ENCODE results near the gene IGSF8.
"Not testable (repeated sequence)": the region's sequence is repeated elsewhere in the genome, so short reads cannot be mapped to it uniquely, and the experiment has no call there.

The IGSF8 gene

DNA sequence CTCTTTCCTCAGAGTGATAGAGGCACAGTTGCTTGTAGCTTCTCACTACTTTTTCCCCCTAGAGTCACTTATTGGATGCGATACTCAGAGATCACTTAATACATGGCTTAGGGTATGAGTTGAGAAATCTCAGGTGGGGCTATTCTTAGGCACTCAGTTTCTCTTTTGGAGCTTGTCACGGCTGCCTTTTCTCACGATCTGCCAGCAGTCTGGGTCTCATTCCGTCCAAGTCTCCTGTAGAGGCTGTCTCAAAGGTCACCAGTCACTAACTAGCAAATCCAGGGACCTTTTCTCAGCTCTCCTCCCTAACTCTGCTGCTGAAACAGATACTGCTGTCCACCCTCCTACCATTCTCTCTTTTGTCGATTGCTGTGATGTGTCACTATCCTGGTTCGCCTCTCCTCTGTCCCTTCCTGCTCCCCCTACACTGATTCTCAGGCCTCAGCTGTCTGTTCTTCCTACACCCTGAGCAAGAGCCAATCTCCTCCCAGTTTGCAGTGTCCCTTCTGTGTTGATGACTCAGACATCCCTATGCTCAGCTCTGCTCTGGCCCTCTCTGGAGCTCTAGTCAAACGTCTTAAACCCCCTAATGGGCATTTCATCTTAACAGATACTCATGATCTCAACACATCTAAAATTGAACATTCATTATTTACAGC is 29.6 kb upstream of the IGSF8 start:
- Histone ChIP-seq H3K36me3 (ENCODE audit: control insufficient read depth, insufficient read depth, low read length) (no peaks in the 10 kb centered on the region), H3K27me3 (replicated peaks; ENCODE audit: control insufficient read depth, insufficient read depth, low read length, poor library complexity, severe bottlenecking) (no peaks in the 10 kb centered on the region), H3K4me3 (ENCODE audit: insufficient read depth, low read depth, low read length, poor library complexity, severe bottlenecking) (no peak overlapping the region), H3K27ac (ENCODE audit: insufficient read depth, low read length, poor library complexity, severe bottlenecking) (no peak overlapping the region), H3K9me3 (ENCODE audit: control insufficient read depth, low read length) (no peaks in the 10 kb centered on the region), H3K4me1 (ENCODE audit: control insufficient read depth, insufficient read depth, low read length, poor library complexity, severe bottlenecking) (no peaks in the 10 kb centered on the region)
- no peak for DNase-seq

DNA sequence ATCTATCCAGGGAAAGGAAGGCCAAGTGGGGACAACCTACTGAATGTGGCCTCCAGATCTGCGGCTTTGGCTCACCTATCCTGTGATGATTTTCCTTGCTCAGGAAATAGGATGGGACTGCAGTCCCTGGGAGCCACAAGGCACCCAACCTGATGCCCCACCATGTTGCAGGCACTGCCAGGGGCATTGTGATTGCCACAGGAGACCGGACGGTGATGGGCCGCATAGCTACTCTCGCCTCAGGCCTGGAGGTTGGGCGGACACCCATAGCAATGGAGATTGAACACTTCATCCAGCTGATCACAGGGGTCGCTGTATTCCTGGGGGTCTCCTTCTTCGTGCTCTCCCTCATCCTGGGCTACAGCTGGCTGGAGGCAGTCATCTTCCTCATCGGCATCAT is 29.0 kb upstream of the IGSF8 start:
- no peaks in the 10 kb centered on the region for H3K4me1 ChIP-seq (ENCODE audit: control insufficient read depth, insufficient read depth, low read length, poor library complexity, severe bottlenecking)

DNA sequence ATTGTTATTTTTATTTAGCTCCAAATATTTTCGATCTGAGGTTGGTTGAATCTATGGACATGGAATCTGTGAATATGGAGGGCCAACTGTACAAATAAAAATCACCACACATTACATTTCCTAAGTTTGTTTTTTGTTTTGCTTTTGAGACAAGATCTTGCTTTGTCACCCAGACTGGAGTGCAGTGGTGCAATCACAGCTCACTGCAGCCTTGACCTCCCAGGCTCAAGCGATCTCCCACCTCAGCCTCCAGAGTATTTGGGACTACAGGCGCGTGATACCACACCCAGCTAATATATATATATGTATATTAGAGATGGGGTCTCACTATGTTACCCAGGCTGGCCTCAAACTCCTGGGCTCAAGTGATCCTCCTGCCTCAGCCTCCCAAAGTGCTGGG is 27.9 kb upstream of the IGSF8 start:
- H3K27ac ChIP-seq (ENCODE audit: insufficient read depth, low read length, poor library complexity, severe bottlenecking); H3K27me3 ChIP-seq (replicated peaks; ENCODE audit: control insufficient read depth, insufficient read depth, low read length, poor library complexity, severe bottlenecking); H3K4me1 ChIP-seq (ENCODE audit: control insufficient read depth, insufficient read depth, low read length, poor library complexity, severe bottlenecking); DNase-seq; H3K9me3 ChIP-seq (ENCODE audit: control insufficient read depth, low read length); H3K4me3 ChIP-seq (ENCODE audit: insufficient read depth, low read depth, low read length, poor library complexity, severe bottlenecking); H3K36me3 ChIP-seq (ENCODE audit: control insufficient read depth, insufficient read depth, low read length): not testable (repeated sequence)

More for the DNA sequence above, 29.0 kb upstream of the IGSF8 start:
- no peaks in the 10 kb centered on the region for H3K27me3 ChIP-seq (replicated peaks; ENCODE audit: control insufficient read depth, insufficient read depth, low read length, poor library complexity, severe bottlenecking)
- no peaks in the 10 kb centered on the region for H3K36me3 ChIP-seq (ENCODE audit: control insufficient read depth, insufficient read depth, low read length)
- DNase-seq, result no peak
- H3K9me3 ChIP-seq (ENCODE audit: control insufficient read depth, low read length), result no peaks in the 10 kb centered on the region
- no peak overlapping the region for H3K4me3 ChIP-seq (ENCODE audit: insufficient read depth, low read depth, low read length, poor library complexity, severe bottlenecking)
- H3K27ac ChIP-seq (ENCODE audit: insufficient read depth, low read length, poor library complexity, severe bottlenecking), result no peak overlapping the region

GRCh38 chr1:160125746-160126145 is 27.3 kb upstream of the IGSF8 start:
- Histone ChIP-seq H3K9me3 (ENCODE audit: control insufficient read depth, low read length) (no peaks in the 10 kb centered on the region), H3K4me3 (ENCODE audit: insufficient read depth, low read depth, low read length, poor library complexity, severe bottlenecking) (no peak overlapping the region), H3K4me1 (ENCODE audit: control insufficient read depth, insufficient read depth, low read length, poor library complexity, severe bottlenecking) (no peaks in the 10 kb centered on the region), H3K27ac (ENCODE audit: insufficient read depth, low read length, poor library complexity, severe bottlenecking) (no peak overlapping the region), H3K27me3 (replicated peaks; ENCODE audit: control insufficient read depth, insufficient read depth, low read length, poor library complexity, severe bottlenecking) (no peaks in the 10 kb centered on the region), H3K36me3 (ENCODE audit: control insufficient read depth, insufficient read depth, low read length) (no peaks in the 10 kb centered on the region)
- DNase-seq, result no peak

DNA sequence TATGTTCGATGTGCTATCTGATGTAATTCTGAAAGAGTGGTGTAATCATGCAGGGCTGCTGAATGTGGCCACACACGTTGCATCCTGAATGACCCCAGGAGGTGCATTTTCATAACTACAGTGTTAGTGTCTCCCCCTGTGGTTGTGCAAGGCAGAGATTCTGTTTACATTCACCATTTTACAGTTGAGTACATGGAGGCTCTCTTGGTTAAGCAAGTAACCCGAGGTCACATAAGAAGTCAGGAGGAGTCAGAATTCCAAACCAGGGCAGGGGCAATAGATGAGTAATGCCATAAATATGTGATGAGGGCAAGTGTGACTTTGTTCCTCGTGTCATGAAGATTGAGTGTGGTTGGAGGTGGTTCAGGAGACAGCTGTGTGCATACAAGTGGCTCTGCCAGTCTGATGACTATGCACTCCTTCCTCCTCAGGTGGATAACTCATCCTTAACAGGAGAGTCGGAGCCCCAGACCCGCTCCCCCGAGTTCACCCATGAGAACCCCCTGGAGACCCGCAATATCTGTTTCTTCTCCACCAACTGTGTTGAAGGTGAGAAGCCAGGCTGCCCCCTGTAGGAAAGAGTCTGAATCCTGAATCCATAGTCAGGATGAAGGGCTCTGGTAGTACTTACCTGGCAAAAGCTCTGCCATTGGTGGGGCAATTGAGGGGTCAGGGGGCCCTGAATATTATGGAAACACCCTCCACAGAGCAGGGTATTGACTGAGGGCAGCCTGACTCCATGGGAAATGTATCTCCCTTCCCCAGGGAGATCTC is 26.5 kb upstream of the IGSF8 start:
- Histone ChIP-seq H3K9me3 (ENCODE audit: control insufficient read depth, low read length) (no peaks in the 10 kb centered on the region), H3K4me1 (ENCODE audit: control insufficient read depth, insufficient read depth, low read length, poor library complexity, severe bottlenecking) (no peaks in the 10 kb centered on the region), H3K4me3 (ENCODE audit: insufficient read depth, low read depth, low read length, poor library complexity, severe bottlenecking) (no peak overlapping the region), H3K36me3 (ENCODE audit: control insufficient read depth, insufficient read depth, low read length) (no peaks in the 10 kb centered on the region), H3K27me3 (replicated peaks; ENCODE audit: control insufficient read depth, insufficient read depth, low read length, poor library complexity, severe bottlenecking) (no peaks in the 10 kb centered on the region), H3K27ac (ENCODE audit: insufficient read depth, low read length, poor library complexity, severe bottlenecking) (no peak overlapping the region)
- DNase-seq, result no peak

DNA sequence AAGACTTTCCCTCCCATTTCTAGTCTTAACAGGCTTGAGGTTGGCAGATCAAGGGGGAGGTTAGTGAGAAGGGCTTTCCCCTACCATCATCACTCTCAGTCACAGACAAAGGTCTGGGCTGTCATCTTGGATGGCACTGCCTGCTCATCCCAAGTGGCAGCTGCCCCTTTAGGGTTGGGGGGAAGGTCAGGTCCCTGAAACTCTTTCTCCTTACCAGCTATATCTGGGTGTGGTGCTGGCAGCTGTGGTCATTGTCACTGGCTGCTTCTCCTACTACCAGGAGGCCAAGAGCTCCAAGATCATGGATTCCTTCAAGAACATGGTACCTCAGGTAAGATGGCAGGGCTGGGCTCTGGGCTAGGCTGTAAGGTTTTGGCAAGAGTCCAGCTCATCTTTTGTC is 25.3 kb upstream of the IGSF8 start:
- no peaks in the 10 kb centered on the region for H3K36me3 ChIP-seq (ENCODE audit: control insufficient read depth, insufficient read depth, low read length)
- no peaks in the 10 kb centered on the region for H3K9me3 ChIP-seq (ENCODE audit: control insufficient read depth, low read length)
- no peak for DNase-seq
- H3K4me3 ChIP-seq (ENCODE audit: insufficient read depth, low read depth, low read length, poor library complexity, severe bottlenecking), result no peak overlapping the region
- H3K27me3 ChIP-seq (replicated peaks; ENCODE audit: control insufficient read depth, insufficient read depth, low read length, poor library complexity, severe bottlenecking), result no peaks in the 10 kb centered on the region
- no peaks in the 10 kb centered on the region for H3K4me1 ChIP-seq (ENCODE audit: control insufficient read depth, insufficient read depth, low read length, poor library complexity, severe bottlenecking)
- no peak overlapping the region for H3K27ac ChIP-seq (ENCODE audit: insufficient read depth, low read length, poor library complexity, severe bottlenecking)

GRCh38 chr1:160122978-160123495 is 24.6 kb upstream of the IGSF8 start:
- no peak for DNase-seq
- H3K9me3 ChIP-seq (ENCODE audit: control insufficient read depth, low read length), result no peaks in the 10 kb centered on the region
- H3K4me3 ChIP-seq (ENCODE audit: insufficient read depth, low read depth, low read length, poor library complexity, severe bottlenecking), result no peak overlapping the region
- no peak overlapping the region for H3K27ac ChIP-seq (ENCODE audit: insufficient read depth, low read length, poor library complexity, severe bottlenecking)
- no peaks in the 10 kb centered on the region for H3K36me3 ChIP-seq (ENCODE audit: control insufficient read depth, insufficient read depth, low read length)
- H3K27me3 ChIP-seq (replicated peaks; ENCODE audit: control insufficient read depth, insufficient read depth, low read length, poor library complexity, severe bottlenecking), result no peaks in the 10 kb centered on the region
- no peaks in the 10 kb centered on the region for H3K4me1 ChIP-seq (ENCODE audit: control insufficient read depth, insufficient read depth, low read length, poor library complexity, severe bottlenecking)

DNA sequence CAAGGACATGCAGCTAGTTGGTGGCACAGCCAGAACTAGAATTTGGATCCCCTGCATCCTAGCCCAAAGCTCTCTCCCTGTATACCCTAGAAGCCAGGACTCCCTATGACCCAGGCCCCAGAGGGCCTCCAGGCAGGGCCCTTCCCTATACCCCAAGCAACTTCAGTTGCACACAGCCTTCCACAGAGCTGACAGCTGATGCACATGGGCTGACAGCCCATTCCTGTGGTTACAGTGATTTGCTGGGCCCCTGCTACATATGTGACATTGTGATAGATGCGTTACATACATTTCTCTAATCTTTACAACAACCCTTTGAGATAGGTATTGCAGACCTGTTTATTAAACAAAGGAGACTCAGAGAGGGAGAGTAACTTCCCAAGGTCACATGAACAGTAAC is 23.0 kb upstream of the IGSF8 start:
- Histone ChIP-seq H3K9me3 (ENCODE audit: control insufficient read depth, low read length) (no peaks in the 10 kb centered on the region), H3K36me3 (ENCODE audit: control insufficient read depth, insufficient read depth, low read length) (no peaks in the 10 kb centered on the region), H3K27ac (ENCODE audit: insufficient read depth, low read length, poor library complexity, severe bottlenecking) (no peak overlapping the region), H3K27me3 (replicated peaks; ENCODE audit: control insufficient read depth, insufficient read depth, low read length, poor library complexity, severe bottlenecking) (no peaks in the 10 kb centered on the region), H3K4me3 (ENCODE audit: insufficient read depth, low read depth, low read length, poor library complexity, severe bottlenecking) (no peak overlapping the region), H3K4me1 (ENCODE audit: control insufficient read depth, insufficient read depth, low read length, poor library complexity, severe bottlenecking) (no peaks in the 10 kb centered on the region)
- no peak for DNase-seq

- DNase-seq, result no peak
Observed at GRCh38 chr1:160120797-160121196, 22.4 kb upstream of the IGSF8 start.

GRCh38 chr1:160118928-160119327 is 20.5 kb upstream of the IGSF8 start:
- DNase-seq, result no peak
- Histone ChIP-seq H3K4me3 (ENCODE audit: insufficient read depth, low read depth, low read length, poor library complexity, severe bottlenecking) (no peak overlapping the region), H3K9me3 (ENCODE audit: control insufficient read depth, low read length) (no peaks in the 10 kb centered on the region), H3K36me3 (ENCODE audit: control insufficient read depth, insufficient read depth, low read length) (no peaks in the 10 kb centered on the region), H3K27ac (ENCODE audit: insufficient read depth, low read length, poor library complexity, severe bottlenecking) (no peak overlapping the region), H3K27me3 (replicated peaks; ENCODE audit: control insufficient read depth, insufficient read depth, low read length, poor library complexity, severe bottlenecking) (no peaks in the 10 kb centered on the region), H3K4me1 (ENCODE audit: control insufficient read depth, insufficient read depth, low read length, poor library complexity, severe bottlenecking) (no peaks in the 10 kb centered on the region)

More at GRCh38 chr1:160120797-160121196, 22.4 kb upstream of the IGSF8 start:
- Histone ChIP-seq H3K27me3 (replicated peaks; ENCODE audit: control insufficient read depth, insufficient read depth, low read length, poor library complexity, severe bottlenecking) (no peaks in the 10 kb centered on the region), H3K4me3 (ENCODE audit: insufficient read depth, low read depth, low read length, poor library complexity, severe bottlenecking) (no peak overlapping the region), H3K4me1 (ENCODE audit: control insufficient read depth, insufficient read depth, low read length, poor library complexity, severe bottlenecking) (no peaks in the 10 kb centered on the region), H3K27ac (ENCODE audit: insufficient read depth, low read length, poor library complexity, severe bottlenecking) (no peak overlapping the region), H3K9me3 (ENCODE audit: control insufficient read depth, low read length) (no peaks in the 10 kb centered on the region), H3K36me3 (ENCODE audit: control insufficient read depth, insufficient read depth, low read length) (no peaks in the 10 kb centered on the region)

Data from effector memory CD4-positive, alpha-beta T cell (primary cell).